NCI-H2029 (cell line): ENCODE results near the gene GRID2.

Source experiments
- DNase-seq: peaks from one replicate; lab custom pipeline; 2025; lab: John Stamatoyannopoulos, UW

The GRID2 gene

DNA sequence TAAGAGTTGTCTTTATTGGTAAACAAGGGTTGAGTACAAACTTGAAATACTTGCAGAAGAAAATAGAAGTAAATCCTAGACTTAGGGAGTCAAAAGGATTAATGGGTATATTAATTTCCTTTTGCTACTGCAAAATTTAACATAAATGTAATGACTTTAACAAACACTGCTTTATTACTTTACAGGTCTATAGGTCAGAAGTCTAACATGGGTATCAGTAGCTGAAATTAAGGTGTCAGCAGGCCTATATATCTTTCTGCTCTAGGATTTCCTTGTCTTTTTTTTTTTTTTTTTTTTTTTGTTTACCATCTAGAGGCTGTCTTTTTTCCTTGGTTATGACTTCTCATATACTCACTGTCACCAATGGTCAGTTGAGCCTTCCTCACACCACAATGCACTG is 220.4 kb downstream of the GRID2 start:
- DNase-seq = no peak

DNA sequence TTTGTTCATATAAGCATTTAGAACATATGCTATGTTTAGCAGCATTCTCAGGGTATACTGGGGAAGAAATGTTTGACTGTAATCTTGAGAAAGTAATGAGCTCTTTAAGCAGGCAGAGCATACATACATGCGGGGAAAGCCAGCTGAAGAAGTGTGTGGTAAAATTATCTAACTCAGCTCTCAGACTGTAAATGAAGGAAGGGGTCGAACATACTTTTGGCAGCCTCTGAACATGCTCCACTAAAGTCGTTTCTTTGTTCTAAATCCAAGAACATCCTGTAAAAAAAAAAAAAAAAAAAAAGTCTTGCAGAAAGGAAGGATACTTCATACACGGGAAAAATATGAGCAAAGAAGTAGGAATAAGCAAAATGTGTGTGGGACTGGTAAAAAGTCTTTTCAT is 224.8 kb downstream of the GRID2 start:
- DNase-seq = no peak

DNA sequence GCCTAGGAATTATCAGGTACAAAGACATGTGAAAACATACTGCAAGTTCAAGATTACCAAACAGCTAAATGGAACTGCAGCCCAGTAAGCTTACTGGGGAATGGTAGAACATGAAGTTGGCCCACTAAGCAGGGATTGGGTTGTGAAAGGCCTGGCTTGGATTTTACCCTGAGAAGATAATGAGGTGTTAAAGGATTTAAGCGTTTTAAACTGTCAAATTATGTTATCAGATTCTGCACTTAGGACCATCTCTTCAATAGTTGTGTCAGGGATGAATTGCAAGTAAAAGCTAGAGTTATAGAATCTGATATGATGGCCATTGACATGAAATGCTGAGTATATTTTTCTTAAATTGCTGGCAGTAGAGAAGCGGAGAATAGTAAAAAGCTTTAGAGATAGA is 225.7 kb downstream of the GRID2 start:
- no peak for DNase-seq

DNA sequence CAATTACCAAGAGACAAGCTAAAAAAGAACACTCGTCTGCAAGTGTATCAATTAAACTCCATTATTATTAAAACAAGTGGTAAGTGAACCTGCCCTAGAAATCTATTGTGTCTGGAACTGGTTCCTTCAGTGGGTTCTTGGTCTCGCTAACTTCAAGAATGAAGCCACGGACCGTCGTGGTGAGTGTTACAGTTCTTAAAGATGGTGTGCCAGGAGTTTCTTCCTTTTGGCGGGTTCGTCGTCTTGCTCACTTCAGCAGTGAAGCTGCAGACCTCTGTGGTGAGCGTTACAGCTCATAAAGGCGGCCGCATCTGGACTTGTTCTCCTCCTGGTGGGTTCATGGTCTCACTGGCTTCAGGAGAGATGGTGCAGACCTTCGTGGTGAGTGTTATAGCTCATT is 231.8 kb downstream of the GRID2 start:
- no peak for DNase-seq

DNA sequence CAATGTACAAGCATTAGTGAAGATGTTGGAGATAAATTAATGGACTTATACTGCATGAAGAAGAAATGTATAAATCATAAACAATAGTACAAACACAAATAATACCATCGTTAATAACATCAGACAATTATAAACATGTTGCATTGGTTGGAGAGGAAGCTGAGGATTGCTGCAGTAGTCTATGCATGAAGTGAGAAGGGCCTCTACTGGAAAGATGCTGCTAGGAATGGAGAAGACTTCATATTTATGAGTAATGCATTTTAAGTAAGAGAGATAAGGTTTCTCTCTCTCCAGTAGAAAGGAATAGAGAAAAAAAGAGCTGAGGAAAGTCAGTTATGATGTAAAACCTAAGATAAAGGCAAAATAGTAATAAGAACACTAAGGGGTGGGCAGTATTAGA is 247.8 kb downstream of the GRID2 start:
- no peak for DNase-seq

DNA sequence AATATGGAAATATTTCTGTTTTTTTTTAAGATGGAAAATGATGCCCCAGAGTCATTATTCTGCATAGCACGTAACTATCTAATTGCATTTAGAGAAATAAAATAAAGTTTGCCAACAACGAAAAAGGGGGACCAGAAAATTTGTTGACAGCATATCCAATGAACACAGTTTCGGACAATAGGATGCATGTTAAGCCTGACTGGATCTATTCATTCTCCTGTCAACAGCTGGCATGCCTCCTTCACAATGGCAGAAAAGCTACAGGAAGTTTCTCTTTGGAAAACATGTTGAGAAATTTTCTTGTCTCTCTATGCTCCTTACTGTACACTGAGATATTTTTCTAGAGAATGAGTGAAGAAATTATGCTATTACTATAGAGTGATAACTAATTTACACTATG is 262.5 kb downstream of the GRID2 start:
- no peak for DNase-seq

DNA sequence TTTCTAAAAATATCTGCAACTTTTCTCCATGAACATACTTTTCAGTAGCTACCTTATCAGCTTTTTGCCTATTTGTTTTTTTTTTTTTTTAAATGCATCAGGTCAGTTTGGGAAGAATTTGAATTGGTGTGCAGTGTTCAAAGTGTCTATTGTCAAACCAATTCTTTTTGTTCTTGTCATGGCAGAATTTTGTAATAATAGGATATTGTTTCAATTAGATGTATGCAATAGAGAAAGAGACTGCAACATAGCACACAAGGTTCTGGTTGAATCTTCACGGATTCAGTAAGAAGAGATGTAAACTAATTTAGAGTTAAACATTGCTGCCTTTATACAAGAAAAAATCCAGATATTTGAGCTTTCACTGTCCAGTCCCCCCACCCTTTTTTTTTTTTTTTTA is 277.1 kb downstream of the GRID2 start:
- no peak for DNase-seq

DNA sequence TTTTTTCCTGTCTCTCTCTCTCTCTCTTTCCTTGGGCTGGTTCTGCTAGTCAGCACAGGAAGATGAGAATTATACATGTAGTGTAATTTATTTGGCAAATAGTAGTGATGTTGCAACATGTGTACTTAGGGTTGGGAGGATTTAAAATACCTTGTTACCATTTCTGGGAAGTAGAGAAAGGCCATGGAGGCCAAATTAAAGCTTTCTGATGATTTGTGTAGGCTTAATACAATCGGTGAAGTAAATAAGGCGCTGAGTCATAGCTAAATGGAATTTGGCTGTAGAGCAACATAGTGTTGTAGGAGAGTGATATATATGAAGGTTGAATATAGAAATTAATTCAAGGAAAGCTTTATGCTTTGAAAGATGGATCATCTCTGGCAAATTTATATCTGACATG is 295.3 kb downstream of the GRID2 start:
- DNase-seq = no peak

DNA sequence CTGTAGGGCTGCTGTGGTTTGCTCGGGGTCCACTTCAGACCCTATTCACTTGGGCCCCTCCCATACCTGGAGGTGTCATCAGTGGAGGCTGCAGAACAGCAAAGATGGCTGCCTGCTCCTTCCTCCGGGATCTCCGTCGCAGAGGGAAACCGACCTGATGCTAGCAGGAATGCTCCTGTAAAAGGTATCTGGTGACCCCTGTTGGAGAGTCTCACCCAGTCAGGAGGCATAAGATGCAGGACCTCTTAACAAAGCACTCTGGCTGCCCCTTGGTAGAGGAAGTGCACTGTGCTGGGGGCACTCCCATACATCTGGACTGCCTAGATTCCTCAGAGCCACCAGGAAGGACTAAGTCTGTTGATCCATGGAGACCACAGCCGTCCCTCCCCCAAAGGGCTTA is 296.9 kb downstream of the GRID2 start:
- DNase-seq = no peak

DNA sequence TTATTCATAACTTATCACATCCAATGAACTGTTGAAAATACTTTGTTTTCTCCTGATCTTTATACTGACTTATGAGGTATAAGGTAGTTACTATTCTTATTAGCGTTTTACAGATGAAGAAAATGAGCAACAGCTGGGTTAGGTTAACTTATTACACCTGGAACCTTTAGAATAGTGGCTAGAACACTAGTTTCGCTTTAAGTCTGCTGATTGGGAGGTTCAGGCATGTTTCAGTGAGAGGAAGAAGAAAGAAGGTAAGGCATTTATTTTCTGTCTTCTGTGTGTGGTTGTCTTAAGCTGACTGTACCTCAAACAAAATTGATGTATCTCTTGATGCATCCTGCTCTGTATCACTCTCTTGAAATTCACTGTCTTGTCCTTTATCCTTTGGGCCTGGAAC is 302.5 kb downstream of the GRID2 start:
- DNase-seq = no peak

DNA sequence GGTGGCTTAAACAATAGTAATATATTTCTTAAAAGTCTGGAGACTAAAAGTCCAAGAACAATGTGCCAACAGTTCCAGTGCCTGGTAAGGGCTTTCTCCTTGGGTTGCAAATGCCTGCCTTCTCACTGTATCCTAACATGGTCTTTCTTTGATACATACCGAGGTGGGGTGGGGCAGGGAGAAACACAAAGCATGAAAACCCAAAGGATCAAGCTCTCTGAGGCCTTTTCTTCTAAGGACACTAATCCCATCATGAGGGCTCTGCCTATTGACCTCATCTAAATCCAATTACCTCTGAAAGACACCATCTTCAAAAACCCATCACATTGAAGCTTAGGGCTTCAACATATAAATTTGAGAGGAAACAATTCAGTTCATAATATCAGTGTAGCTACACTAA is 311.3 kb downstream of the GRID2 start:
- no peak for DNase-seq

DNA sequence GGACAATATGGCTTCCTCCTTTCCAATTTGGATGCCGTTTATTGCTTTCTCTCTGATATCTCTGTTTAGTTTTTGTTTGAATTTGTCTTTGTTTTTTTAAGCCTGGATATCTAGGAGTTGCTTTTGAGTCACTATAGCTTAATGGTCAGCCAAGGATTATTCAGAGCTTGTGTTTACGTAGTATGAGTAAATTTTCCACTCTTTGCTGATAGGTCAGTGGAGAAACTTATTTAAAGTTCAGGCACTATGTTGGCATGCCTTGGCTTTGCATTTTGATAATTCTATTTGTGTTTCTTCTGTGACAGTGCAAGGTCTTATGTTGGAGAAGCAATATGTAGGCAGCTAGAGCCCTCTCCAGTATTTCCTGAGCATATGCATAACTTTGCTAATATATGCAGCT is 315.2 kb downstream of the GRID2 start:
- no peak for DNase-seq

DNA sequence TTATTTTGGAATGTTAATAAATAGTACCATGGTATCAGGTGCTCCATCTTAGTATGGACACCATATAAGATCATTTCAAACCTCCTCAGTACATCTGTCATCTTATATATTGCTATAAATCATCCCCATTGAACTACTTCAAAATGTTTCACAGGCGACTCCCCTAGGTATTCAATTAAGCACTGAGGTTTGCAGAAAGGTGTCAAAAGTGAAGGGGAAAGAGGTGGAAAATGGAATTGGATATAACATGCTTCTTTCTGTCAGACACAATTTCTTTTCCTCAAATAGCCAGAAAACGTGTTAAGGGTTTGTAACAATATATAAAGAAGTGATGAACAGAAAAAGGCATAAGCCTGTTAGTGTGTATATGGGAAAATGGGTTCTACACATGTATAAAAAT is 325.5 kb downstream of the GRID2 start:
- DNase-seq = no peak

DNA sequence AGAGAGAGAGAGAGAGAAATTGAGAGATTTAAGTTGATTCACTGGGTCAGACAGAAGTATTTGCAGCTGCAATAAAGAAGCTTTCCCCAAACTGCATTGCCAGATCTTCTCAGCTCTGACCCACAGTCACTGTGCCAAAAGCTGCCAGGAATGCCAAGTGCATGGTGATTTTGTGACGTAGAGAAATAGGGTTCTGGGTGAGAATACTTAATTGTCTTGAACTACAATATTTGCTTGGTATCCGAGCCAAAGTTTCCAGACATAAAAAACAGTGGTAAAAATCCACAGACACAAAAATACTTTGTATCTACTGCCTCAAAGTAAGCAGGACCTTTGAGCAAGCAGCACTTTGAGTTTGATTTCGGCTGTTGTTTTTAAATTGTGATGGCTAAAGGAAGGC is 331.1 kb downstream of the GRID2 start:
- DNase-seq = no peak

DNA sequence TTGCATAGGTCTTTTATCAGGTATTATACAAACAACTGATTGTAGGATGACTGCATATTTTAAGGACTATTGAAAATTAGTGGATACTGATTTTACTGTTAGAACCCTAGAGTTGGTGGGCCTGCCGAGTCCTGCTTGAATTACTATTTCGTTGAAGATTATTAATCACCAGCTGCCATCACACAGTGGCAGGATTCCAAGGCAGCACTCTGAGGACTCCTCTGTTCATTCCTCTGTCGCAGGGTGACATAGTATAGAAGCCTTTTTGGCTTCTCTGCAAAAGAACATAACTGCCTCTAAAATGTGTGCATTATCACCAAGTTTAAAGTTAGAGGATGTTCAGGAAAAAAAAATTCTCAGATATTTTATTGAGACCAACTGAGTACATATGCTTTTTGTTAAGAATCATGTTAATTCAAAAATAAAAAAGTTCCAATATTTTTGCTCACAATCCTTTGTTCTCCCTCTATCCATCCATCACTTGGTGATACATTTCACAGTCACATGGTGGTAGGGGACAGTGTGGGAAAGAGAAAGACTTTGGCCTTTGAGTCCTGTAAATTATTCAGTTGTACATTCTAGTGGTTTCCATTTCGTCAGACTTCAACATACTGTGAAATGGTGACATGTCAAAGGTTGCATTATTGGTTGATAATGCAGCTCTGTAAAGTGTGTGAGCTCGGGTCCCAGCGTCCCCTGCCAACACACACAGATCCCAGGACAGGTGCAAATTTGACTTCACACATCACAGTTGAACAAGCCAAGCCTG is 332.5 kb downstream of the GRID2 start:
- no peak for DNase-seq

DNA sequence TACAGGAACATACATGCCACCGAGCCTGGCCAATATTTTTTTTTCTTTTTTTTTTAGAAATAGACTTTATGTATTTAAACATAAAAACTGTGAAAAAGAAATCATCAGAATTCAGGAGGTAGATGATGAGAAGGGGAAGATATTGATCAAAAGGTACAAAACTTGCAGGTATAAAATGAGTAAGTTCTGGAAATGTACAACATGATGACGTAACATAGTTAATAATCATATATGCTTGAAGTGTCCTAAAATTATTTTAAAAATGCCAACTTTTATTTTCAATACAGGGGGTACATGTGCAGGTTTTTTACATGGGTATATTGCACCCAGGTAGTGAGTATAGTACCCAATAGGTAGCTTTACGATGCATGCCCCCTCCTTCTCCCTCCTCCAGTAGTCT is 337.6 kb downstream of the GRID2 start:
- no peak for DNase-seq

DNA sequence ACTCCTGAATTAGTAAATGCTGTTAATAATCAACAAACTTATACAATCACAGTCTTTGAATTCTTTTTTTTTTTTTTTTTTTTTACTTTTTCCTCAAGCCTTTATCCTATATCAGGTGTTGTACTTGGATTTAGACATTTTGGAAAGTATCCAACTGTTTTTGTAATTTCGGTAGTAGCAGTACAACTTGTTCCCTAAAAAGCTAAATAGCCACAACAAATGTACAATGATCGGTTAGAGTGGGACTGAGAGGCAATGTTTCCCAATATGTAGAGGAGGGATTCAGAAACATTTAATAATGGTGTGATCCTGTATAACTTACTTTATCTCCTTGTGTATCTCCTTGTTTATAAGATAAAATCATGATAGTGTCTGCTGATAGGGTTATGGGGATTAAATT is 343.1 kb downstream of the GRID2 start:
- no peak for DNase-seq

DNA sequence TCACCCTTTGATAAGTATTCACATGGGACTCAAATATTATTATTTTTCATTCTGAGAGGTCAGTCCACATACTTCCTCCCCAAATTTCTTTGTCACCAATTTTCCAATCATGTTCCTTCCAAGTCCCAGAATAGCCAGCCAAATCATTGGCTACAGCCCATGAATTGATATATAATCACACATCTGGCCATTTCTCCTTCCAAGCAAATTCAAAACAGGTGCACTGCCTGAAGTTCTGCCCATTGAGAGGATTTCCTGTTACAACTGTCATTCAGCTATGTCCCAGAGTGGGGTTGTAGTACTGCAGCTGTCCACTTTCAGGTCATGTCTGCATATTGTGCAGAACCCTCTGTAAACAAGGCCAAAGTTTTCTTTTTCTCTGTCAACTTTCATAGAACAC is 347.8 kb downstream of the GRID2 start:
- DNase-seq = no peak

DNA sequence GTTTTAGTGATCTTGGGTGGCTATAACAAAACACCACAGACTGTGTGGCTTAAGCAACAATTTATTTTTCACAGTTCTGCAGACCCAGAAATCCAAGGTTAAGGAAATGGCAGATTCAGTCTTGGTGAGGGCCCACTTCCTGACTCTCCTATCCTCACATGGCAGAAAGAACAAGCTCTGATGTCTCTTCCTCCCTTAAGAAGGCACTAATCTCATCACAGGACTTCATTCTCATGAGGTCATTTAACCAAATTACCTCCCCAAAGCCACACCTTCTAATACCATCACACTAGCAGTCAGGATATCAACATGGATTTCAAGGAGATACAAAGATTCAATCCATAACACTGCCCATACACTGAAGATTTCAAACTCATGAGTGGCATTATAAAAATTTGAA is 350.3 kb downstream of the GRID2 start:
- DNase-seq = no peak

DNA sequence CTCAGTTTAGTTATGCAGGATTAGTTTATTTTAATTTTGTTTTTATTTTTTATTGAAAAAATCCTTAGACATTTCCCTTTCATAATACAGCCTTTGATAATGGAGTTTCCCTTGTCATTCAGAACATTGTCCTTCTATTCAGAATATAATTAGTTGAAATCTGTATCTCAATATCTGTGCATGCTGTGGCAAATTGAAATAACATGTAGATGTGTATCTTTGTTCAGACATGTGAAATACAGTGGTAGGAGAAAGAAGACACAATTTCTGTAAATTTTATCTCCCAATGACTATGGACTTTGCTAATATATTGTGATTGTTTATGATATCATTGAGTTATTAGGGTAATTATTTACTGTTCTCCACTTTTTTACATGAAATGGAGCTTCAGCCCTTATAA is 353.9 kb downstream of the GRID2 start:
- DNase-seq = no peak

DNA sequence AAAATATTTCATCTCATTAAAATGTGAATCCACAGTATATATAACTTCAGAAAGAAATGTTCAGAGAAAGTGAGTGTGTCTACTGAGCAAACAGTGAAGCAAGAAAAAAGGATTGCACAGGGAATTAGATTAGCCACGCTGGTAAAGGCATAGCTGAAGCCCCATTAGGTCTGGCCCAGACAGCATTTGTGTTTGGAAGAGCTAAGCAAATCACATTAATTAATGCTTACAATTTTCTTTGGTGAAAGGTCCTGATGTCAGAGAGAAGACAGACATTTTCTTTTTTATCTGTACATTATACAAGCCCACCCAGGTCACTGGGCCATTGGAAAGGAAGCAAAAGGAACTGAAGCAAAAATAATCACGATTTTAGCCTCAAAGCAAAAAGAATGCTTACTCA is 354.6 kb downstream of the GRID2 start:
- DNase-seq = no peak

DNA sequence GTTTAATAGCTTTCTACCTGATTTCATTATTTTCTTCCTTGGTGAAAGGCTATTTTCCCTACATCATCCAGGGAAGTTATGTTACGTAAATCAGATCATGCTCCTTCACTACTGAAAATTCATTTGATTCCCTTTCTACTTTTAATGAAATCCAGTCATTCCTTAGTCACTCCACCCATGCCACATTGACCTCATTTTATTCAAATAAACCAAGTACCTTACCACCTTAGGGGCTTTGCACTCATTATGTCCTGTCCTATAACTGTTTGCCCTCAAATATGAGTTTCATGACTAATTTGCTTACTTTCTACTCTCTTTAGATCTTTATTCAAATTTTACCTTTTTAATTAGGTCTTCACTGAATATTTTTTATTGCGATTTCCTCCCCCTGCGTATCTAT is 374.0 kb downstream of the GRID2 start:
- no peak for DNase-seq

DNA sequence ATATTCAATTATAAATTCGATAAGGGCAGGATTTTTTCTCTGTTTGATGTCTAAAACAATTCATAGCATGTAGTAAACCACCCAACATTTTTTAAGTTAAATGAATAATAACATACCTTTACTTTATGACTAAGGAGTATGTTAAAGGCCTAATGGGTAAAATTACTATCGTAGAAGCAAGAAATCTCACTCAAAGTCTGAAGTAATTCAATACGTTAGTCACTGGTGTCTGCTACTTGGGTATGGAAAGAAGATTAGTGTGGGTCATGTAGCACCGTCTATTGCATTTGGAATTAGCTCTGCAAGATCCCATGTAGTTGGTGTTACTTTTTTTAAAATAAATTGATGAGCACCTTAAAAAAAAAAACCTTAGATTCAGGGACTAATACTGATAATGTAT is 374.5 kb downstream of the GRID2 start:
- no peak for DNase-seq

DNA sequence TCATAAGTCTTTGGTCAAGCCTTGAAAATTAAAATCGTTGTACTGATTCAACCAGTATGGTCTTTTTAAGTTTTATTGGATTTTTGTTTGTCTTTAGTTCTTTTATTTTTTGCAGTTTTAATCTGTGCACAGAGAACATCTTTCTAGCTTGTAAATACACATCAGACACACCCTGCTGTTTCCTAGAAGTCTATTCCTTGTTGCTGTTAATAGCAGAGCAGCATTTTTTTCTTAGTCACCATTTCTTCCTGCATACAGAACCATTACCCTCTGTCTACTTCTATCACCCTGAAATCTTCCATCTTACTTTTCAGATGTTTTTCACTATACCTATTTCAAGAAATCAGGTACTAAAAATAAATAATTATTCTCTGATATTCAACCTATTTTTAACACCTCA is 375.4 kb downstream of the GRID2 start:
- DNase-seq = no peak

DNA sequence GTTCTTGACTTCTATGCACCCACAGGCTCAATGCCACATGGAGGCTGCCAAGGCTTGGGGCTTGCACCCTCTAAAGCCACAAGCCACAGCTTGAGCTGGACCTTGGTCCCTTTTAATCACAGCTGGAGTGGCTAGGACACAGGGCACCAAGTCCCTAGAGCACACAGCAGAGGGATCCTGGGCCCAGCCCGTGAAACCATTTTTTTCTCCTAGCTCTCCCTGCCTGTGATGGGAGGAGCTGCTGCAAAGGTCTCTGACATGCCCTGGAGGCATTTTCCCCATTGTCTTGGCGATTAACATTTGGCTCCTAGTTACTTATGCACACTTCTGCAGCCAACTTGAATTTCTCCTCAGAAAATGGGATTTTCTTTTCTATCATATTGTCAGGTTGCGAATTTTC is 410.9 kb downstream of the GRID2 start:
- no peak for DNase-seq
